SHP77 treated with DMSO at 0.1 percent for 48 hours (cell line): ENCODE data around the gene LIPE.
"Not testable (repeated sequence)": the region's sequence is repeated elsewhere in the genome, so short reads cannot be mapped to it uniquely, and the experiment has no call there.

Experiments used
- DNase-seq: peaks from one replicate; lab custom pipeline; 2025; lab: John Stamatoyannopoulos, UW

Gene LIPE, protein sequence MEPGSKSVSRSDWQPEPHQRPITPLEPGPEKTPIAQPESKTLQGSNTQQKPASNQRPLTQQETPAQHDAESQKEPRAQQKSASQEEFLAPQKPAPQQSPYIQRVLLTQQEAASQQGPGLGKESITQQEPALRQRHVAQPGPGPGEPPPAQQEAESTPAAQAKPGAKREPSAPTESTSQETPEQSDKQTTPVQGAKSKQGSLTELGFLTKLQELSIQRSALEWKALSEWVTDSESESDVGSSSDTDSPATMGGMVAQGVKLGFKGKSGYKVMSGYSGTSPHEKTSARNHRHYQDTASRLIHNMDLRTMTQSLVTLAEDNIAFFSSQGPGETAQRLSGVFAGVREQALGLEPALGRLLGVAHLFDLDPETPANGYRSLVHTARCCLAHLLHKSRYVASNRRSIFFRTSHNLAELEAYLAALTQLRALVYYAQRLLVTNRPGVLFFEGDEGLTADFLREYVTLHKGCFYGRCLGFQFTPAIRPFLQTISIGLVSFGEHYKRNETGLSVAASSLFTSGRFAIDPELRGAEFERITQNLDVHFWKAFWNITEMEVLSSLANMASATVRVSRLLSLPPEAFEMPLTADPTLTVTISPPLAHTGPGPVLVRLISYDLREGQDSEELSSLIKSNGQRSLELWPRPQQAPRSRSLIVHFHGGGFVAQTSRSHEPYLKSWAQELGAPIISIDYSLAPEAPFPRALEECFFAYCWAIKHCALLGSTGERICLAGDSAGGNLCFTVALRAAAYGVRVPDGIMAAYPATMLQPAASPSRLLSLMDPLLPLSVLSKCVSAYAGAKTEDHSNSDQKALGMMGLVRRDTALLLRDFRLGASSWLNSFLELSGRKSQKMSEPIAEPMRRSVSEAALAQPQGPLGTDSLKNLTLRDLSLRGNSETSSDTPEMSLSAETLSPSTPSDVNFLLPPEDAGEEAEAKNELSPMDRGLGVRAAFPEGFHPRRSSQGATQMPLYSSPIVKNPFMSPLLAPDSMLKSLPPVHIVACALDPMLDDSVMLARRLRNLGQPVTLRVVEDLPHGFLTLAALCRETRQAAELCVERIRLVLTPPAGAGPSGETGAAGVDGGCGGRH

DNA sequence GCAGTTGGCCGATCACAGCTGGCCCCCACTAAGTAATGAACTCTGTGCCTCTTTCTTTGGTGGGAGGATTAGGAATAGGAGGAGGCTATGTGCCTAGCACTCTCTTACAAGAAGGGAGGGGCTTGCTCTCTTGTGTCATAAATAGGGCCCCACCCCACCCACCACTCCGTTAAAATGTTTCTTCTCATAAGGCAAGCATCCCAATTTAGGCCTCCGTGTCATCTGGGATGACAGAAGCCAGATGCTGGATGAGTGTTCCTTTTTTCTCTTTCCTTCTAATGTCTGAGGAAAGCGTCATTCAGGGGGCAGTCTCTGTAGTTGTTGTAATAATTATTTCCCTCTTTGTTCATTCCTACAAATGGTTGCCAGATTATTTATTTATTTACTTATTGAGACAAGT is at the start of gene LIPE:
LIPE (minus strand) TSS at position 76 of the 400 bp plus-strand sequence. CDS start 239 bp downstream, outside the sequence.
- no peak for DNase-seq

DNA sequence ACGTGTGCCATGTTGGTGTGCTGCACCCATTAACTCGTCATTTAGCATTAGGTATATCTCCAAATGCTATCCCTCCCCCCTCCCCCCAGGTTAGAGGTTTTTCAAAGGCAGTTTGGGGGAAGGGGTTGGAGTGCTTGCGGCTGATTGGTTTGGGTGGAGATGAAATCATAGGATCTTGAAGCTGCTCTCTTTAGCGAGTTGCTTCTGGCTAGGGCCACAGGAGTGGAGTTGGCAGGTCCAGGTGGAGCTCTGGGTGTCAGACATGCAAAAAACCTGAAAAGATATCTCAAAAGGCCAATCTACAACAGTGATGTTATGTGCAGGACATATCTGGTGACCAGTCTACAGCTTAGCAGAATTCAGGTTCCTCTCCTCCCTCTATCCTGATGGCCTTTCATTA is 48.2 kb upstream of the LIPE start:
- DNase-seq: no peak

DNA sequence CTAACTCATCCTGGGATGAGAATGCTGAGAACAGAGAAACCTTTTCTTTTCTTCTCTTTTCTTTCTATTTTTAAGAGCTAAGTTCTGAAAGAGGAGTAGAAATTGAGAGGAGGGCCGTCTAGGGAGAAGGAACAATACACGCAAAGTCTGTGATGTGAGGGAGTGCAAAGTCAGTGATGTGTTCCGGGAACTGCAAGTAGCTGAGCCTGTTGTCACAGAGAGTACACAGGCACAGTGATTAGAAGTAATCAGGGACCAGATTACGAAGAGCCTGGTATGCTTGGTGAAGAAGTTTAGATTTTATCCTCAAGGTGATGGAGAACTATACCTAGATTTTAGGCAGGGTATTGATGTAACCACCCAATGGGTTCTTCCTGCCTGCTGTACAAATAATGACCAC is 47.6 kb upstream of the LIPE start:
- no peak for DNase-seq

DNA sequence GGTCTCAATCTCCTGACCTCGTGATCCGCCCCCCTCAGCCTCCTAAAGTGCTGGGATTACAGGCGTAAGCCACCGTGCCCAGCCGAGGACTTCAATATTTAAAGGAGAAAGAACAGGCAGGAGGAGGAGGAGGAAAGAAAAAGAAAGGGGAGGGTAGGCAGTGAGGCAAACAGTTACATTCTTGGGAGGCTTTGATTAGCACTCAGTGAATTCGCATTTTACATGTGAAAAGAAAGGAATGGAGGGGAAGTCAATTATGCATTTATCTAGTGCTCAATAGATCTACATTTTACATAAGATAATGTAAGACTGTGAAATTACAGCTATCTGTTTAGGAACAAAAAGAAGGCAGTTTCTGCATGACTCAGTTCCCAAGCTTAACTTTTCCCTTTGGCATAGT is 46.5 kb upstream of the LIPE start:
- DNase-seq: no peak

DNA sequence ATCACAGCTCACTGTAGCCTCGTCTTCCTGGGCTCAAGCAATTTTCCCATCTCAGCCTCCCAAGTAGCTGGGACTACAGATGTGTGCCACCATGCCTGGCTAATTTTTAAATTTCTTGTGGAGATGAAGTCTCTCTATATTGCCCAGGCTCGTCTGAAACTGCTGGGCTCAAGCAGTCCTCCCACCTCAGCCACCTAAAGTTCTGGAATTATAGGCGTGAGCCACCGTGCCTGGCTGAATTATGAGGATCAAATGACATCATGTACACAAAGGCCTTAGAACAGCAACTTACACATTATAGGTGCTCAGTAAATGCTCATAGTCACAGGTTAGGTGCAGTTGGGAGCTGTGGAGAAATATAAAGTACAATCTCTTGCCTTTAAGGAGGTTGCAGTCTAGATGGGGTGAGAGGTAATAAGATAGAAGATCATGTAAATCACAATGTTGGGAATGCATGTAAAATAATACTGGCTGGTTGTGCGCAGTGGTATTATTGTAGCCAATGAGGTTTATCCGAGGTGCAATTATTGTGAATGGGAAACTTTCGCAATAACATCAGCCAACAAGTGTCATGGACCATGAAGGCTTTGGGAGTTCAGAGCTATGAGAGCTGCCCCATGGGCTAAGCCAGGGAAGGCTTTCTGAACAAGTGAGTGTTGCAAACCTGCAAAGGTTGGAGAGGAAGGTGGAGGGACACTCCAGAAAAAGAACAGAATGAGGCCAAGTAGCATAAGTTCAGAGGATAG is 45.4 kb upstream of the LIPE start:
- no peak for DNase-seq

DNA sequence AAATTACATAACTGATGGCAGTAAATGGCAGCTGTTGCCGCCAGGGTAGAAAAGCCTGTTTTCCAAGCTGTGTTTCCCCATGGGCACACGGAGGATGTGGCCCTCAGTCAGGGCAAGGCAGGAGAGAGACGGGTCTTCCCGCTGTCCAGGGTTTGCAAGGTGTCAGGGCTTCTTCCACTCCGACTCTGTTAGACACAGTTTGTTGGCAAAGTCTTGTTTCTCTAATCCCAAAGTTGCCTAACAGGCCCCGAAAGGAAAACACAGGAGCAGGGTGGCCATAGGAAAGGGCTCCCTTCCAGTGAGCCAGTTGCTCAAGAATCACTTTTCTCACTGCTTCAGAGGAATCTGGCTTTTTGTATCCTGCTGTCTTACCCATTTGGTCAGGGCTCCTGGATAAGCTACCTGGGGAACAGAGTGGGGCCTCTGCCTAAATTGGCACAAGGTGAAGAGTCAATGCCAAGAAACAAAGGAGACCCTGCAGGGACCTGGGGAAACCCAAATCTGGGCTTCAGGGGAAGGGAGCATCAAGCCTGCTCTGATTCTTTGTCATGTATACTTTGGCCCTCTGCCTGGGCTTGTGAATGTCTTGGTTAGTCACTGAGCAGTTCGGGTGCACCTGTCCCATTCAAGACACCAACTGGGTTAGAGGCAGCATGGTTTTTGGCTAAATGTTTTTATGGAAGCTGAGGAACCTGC is 44.5 kb upstream of the LIPE start:
- DNase-seq: no peak

DNA sequence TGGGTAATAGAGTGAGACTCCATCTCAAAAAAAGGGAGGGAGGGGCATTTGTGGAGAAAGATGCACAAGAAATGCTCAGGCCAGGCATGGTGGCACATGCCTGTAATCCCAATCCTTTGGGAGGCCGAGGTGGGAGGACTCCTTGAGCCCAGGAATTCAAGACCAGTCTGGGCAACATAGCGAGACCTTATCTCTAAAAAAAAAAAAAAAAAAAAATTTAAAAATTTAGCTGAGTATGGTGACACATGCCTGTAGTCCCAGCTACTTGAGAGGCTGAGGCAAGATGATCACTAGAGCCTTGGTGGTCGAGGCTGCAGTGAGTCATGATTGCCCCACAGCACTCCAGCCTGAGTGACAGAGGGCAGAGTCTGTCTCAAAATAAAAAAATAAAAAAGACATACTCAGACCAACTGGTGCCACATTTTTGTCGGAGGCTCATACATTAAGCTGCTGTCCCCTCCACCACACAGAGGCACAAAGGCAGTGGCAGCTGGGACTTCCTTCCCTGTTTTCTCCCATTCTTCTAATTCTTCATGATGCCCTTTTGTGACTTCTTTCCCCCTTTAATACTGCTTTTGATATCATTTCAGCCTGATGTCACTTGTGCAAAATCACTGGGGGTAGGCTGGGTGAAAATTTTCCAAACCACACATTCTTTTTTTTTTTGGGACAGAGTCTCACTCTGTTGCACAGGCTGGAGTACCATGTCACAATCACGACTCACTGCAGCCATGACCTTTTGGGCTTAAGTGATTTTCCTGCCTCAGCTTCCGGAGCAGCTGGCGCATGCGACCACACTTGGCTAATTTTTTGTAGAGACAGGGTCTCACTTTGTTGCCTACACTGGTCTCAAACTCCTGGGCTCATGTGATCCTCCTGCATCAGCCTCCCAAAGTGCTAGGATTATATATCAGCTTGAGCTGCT is 42.4 kb upstream of the LIPE start:
- no peak for DNase-seq

DNA sequence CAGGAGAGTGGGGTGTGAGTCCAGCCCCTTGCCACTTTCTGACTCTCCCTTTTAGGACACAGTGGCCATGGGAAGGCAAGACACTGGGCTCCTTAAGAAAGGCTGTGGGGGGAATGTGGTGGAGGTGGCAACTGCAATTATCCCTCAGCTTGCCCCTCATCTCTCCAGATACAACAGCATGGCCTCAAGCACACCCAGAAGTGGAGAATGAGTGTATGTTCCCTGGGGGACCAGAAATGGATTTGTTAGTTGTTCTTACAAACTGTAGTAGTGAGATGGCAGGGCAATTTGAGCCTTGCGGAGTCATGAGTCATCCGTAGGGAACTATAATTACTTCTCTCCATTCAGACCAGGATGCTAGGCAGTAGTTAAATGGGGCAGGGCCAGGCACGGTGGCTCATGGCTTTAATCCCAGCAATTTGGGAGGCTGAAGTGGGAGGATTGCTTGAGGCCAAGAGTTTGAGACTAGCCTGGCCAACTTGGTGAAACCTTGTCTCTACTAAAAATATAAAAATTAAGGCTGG is 41.1 kb upstream of the LIPE start:
- DNase-seq: no peak

DNA sequence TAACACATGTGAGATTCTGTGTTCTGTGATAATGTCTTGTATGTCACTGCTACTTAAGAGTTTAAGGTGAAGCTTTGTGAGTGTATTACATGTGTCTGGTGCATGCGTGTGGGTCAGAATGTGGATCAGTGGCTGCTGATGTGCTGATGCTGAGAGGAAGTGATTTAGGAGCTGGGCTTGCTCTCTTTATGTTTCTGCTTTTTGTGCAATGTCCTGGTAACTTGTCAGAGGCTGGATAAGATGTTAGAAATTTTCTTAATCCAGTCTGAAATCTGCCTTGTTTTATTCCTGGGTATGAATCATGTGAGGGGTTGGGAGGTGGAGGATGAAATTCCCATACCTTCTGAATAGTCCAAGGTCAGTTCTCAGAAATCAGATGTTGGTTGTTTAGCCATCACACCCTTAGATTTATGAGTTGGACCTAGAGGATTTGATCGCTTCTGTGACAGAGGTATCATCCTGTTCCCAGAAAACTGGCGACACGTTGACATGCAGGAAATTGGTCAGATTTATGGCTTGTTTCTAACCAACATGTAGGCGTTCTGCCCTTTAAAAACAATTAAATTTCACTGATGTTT is 40.1 kb upstream of the LIPE start:
- no peak for DNase-seq

DNA sequence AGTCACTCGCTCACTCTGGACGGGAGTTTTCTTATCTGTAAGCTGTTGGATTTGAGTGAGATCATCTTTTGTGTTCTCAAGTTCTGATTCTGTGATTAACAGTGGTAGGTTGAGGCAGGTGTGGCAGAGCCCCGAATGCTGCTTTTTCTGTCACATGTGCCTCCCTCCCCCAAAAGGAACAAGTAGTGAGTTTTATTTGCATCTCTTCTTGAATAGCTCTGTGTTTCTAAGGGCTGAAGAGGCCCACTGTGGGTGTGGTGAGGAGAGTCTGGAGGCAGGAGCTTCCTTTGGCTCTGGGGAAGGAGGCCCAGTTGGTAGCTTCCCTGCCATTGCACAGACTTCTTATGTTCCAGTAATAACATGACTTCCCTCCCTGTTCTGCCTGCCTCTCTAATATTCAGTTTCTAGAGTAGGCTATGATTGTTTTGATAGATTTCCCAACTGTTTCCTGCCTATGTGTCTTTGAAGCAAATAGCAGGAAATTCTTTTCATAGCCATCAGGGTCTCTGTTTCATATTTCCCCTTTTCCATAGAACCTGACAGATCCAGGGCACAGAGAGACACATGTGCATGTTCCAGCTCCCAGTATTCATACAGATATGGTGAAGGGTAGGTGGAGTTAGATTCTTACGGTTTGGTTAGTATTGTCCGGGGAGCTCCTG is 39.5 kb upstream of the LIPE start:
- DNase-seq: no peak

DNA sequence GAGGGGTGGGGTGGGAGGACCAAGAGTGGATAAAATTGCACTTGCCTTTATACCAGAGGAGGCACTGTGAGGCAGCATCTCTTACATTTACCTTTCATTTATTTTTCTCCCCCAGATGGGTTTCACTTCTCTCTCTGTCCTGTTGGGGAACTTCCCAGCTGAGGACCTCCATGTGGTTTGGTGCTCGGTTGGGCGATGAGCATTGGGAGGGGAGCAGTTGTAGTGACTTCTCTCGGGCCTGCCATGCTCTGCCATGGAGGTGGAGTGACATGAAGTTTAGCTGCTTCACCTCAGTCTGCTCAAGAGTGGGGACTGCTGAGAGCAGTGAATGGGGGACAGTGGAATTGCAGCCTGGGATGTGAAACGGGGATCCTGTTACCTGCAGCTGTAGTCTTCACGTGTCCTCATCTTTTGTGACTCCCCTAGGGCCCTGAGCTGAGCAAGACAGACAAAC is 38.7 kb upstream of the LIPE start:
- no peak for DNase-seq

DNA sequence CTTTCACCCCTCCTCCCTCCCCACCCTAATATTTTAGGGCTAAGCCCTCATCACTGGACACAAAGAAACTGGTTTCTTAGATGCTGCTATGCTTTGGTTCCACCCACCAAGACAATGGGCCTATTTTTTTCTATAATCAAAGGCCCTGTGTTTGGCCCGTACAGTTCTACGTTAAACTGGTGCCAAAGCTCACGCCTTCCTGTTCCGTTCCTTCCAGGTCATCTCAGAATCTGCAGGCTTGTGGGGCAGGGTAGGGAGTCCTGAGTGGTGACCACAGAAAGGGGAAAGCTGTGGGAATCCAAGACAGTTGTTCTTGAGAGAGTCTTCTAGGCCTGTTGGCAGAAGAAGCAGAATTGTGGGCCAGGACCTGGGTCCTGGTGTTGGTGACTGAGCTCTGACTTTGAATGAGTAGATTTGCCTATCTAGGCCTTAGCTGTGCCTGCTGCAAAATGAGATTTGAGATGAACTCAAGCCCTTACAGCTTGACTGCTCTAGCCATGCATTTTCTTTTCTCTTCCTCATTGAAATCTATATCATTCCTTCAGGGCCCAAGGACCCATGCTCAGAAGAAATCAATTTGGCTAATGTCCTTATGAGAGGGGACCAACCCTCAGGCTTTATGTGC is 34.6 kb upstream of the LIPE start:
- no peak for DNase-seq

DNA sequence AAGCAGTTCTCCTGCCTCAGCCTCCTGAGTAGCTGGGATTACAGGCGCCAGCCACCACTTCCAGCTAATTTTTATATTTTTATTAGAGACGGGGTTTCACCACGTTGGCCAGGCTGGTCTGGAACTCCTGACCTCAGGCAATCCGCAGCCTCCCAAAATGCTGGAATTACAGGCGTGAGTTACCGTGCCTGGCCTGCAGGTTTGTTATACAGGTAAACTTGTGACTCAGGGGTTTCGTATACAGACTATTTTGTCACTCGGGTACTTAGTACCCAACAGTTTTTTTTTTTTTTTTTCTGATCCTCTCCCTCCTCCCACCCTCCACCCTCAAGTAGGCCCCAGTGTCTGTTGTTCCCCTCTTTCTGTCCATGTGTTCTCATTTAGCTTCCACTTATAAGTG is 34.0 kb upstream of the LIPE start:
- DNase-seq: not testable (repeated sequence)

DNA sequence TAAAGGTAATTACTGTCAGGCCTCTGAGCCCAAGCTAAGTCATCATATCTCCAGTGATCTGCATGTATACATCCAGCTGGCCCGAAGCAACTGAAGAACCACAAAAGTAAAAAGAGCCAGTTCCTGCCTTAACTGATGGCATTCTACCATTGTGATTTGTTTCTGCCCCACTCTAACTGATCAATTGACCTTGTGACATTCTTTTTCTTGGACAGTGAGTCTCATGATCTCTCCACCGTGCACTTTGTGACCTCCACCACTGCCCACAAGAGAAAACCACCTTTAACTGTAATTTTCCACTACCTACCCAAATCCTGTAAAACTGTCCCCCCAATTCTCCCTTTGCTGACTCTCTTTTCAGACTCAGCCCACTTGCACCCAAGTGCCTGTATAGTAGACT is 32.7 kb upstream of the LIPE start:
- DNase-seq: no peak

DNA sequence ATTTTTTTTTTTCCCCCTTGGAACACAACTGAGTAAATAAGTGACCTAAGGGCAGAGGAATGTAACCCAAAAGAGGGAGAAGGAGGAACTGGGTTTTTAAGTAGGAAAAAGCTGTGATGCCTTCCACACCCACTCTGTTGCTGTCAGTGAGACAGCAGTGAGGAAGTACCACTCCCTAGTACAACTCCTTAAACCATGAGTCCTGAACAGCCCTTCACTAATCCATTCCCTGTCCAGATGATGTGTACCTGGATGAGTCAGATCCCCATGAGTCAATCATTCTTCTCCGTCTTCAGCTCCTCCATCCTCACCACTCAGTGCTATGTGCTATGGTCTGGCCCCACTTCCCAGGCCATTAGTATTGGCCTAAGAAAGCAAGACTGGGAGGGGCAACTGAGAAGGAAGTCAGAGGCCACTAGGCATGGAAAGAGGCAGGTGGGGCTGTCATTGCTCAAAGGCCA is 28.5 kb upstream of the LIPE start:
- no peak for DNase-seq

DNA sequence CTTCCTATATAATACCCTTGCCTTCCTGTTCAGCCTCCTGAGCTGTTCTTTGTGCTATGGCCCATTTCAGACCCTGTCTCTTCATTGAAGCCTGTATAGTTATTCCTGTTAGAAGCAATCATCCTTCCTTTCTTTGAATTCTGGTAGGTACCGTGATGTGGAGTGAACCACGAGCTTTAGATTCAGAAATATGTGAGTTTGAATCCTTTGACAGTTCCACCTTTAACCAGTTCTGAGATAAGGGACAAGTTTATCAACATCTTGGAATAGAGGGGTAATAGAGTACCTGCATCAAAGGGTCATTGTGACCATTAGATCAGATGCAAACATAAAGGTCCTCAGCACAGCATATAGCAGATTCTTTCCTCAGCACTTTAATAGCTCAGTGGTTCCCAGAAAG is 27.9 kb upstream of the LIPE start:
- no peak for DNase-seq

DNA sequence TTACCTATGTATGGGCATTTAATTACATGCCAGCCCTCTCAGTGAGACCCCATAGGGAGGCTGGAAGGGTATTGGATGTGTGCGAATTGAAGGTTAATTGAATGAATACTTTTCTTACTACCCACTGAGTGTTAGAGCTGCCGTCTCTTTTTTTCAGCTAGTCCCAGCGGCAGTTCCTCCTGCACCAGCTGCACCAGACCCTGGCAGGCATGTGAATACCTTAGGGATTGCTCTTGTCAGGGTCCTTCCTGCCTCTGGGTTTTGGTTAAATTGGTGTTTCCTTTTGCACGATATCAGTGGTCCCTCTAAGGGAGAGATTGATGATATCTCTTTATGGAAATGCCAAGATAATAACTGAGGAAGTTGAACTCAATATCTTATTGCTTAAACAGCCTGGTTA is 25.4 kb upstream of the LIPE start:
- no peak for DNase-seq

DNA sequence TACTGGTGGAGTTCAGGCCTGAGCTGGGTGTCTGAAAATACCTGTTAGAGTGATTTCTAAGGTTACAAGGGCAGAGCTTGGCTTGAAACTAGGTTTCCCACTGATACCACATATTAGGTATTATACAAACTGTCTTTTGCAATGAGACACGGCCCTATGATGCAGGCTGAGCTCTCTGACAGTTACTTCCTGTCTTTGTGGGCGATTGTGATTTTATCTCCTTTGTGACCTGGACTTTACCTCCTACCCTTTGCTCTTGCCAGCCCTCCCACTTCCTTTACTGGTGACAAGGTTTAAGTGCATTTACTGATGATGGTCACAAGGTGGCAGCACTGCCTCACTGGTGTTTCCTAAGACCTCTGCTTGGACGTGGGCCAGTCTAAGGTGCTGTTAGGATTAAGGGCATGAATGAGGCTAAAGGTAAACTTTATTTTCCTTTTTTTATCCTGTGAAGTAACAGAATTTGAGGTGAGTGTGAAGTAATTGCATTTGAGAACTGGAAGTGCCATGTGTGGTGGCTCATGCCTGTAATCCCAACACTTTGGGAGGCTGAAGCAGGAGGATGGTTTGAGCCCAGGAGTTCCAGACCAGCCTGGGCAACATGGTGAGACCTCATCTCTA is 23.2 kb upstream of the LIPE start:
- DNase-seq: peak; percentile 5
